ENCODE results near the gene MIGA1.

- TF ChIP-seq POLR2AphosphoS5 (IDR thresholded peaks at IDR 0.05; ENCODE audit: insufficient read depth in 1 of 2, low read depth in 1 of 2) (no peak), POLR2A (IDR thresholded peaks at IDR 0.05) (no peak)
- TF ChIP-seq, protein P1, sequence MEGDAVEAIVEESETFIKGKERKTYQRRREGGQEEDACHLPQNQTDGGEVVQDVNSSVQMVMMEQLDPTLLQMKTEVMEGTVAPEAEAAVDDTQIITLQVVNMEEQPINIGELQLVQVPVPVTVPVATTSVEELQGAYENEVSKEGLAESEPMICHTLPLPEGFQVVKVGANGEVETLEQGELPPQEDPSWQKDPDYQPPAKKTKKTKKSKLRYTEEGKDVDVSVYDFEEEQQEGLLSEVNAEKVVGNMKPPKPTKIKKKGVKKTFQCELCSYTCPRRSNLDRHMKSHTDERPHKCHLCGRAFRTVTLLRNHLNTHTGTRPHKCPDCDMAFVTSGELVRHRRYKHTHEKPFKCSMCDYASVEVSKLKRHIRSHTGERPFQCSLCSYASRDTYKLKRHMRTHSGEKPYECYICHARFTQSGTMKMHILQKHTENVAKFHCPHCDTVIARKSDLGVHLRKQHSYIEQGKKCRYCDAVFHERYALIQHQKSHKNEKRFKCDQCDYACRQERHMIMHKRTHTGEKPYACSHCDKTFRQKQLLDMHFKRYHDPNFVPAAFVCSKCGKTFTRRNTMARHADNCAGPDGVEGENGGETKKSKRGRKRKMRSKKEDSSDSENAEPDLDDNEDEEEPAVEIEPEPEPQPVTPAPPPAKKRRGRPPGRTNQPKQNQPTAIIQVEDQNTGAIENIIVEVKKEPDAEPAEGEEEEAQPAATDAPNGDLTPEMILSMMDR (IDR thresholded peaks at IDR 0.05) = no peak
These were observed 52.1 kb downstream of the MIGA1 start for GRCh38 chr1:77831566-77831965.

Measured in vagina (tissue), 2 donors.